Erythroblast (primary cell): Measurements from ENCODE around the gene PTCHD1.

Experiments used
- GATA1 ChIP-seq: IDR thresholded peaks from 2 replicates; pipeline ENCODE4 v1.6.1; 2011; ENCODE audit warnings: low read depth, mild to moderate bottlenecking, control low read depth, low read length, moderate library complexity
- POLR2A ChIP-seq: IDR thresholded peaks from 2 replicates; pipeline ENCODE4 v1.6.1; 2011; ENCODE audit warnings: mild to moderate bottlenecking, low read length

- no peak for TF ChIP-seq POLR2A
- TF ChIP-seq GATA1, result no peak
These were observed 42.2 kb upstream of the PTCHD1 start for GRCh38 chrX:23292354-23292987.
